ENCODE measurements around the gene RGS7. TPM values are rescaled to one million over a fixed set of nuclear protein-coding genes. Genes with fewer than 3 reads are reported as not detected.
"Not testable (repeated sequence)": the region's sequence is repeated elsewhere in the genome, so short reads cannot be mapped to it uniquely, and the experiment has no call there.

Gene RGS7
- polyA plus RNA-seq, 3 donors from 2014 or later, result not detected

DNA sequence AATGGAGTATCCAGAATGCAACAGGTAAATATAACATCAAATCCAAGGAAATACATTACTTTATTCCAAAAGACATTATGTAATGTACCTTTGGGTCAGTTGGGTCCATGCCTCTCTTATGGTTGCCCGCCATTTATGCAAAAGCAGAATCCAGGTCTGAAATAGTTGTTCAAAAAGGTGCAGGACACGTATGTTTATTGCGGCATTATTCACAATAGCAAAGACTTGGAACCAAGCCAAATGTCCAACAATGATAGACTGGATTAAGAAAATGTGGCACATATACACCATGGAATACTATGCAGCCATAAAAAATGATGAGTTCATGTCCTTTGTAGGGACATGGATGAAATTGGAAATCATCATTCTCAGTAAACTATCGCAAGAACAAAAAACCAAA is 384.9 kb downstream of the RGS7 start:
- not testable (repeated sequence) for H3K36me3 Mint-ChIP-seq; H3K27ac Mint-ChIP-seq; DNase-seq; H3K4me3 Mint-ChIP-seq; H3K27me3 Mint-ChIP-seq (ENCODE audit: low read depth in 3 of 3); H3K4me1 Mint-ChIP-seq
- H3K9me3 Mint-ChIP-seq, result peaks cover 3 to 26% (median 9%) of the 10 kb centered on the region in 6 donors

DNA sequence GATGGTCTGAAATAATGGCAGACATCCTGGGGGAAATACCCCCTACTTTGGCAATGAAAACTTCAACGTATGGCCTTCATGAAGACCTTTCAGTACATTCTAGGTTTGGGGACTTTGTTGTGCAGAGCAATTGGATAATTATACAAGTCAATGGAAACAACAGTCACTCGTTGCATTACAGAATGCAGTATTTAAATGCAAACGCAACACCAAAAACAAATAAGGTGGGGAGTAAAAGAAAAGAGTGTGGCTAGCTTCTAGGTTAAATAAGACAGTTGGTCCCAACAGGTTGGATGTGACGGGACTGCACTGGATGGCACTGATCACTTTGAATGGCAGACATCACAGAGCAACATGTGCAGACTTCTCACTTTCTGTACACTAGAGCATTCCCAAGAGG is 386.8 kb downstream of the RGS7 start:
- Mint-ChIP-seq H3K36me3 (peaks cover 0 to 4% (median 0%) of the 10 kb centered on the region in 3 donors), H3K4me3 (no peak overlapping the region), H3K27ac (no peak overlapping the region), H3K27me3 (ENCODE audit: low read depth in 3 of 3) (no peaks in the 10 kb centered on the region), H3K9me3 (peaks cover 3 to 20% (median 8%) of the 10 kb centered on the region in 6 donors), H3K4me1 (no peaks in the 10 kb centered on the region)
- DNase-seq, result no peak

GRCh38 chr1:240968864-240969263 is 388.1 kb downstream of the RGS7 start:
- Mint-ChIP-seq H3K9me3 (peaks cover 0 to 20% (median 8%) of the 10 kb centered on the region in 6 donors), H3K4me1 (no peaks in the 10 kb centered on the region), H3K27ac (no peak overlapping the region), H3K27me3 (ENCODE audit: low read depth in 3 of 3) (no peaks in the 10 kb centered on the region), H3K36me3 (peaks cover 0 to 4% (median 0%) of the 10 kb centered on the region in 3 donors), H3K4me3 (no peak overlapping the region)
- no peak for DNase-seq

DNA sequence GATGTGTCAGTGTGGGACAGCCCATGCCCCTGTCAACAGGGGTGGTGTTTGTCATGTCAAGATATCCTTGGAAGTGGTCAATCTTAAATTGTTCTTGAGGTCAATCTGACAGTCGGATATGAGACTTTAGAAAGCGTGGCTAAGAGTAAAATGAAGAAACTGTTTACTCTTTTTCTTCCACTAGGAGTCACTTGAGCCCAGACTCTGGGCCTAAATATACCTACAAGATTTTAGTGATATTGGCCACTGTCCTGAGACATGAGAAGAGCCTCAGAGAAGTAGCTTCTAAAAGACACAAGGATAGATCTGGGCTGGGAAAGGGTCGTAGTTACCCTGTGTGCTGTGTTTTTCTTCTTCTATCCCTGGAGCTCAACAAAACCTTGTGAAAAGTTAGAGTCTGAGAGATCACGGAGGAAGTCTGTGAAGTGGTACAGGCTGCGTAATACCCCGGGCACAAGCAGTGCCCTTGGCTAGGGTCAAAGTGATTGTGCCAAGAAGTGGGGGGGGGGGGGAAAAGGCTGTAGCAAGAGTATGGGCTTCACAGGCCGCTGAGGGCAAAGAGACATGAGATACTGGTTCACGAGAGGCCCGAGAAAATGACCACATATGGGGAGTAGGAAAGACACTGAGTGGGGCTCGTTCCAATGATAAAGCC is 389.8 kb downstream of the RGS7 start:
- H3K4me3 Mint-ChIP-seq, result no peak overlapping the region

DNA sequence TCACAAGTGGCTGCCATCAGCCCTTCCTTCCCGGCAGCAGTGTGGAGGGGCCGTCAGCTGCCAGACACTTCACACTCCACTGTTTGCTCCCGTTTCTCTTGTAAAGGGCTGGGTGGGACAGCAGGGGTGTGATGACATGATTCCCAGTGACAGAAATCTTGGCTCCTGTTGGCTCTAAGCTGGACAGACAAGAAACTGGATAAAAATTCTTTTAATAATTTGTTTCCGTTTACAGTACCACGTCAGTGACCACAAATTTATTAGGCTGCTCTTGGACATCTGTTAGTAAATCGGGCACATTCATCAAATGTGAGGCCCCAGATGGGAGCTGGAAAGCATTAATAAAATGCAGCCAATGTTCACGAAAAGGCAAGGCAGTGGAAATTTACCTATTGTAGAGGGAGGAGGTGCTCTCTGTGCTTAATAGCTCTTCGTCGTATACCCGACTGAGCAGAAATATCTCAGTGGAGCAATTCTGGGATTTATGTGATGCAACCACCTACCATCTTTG is 391.4 kb downstream of the RGS7 start:
- Mint-ChIP-seq H3K4me1 (no peaks in the 10 kb centered on the region), H3K4me3 (no peak overlapping the region), H3K9me3 (peaks cover 0 to 15% (median 3%) of the 10 kb centered on the region in 6 donors), H3K27me3 (ENCODE audit: low read depth in 3 of 3) (no peaks in the 10 kb centered on the region), H3K27ac (no peak overlapping the region), H3K36me3 (peaks cover 0 to 4% (median 0%) of the 10 kb centered on the region in 3 donors)
- DNase-seq, result no peak

More for the DNA sequence above, 389.8 kb downstream of the RGS7 start:
- Mint-ChIP-seq H3K36me3 (peaks cover 0 to 4% (median 0%) of the 10 kb centered on the region in 3 donors), H3K27ac (no peak overlapping the region), H3K4me1 (no peaks in the 10 kb centered on the region), H3K9me3 (peaks cover 0 to 20% (median 8%) of the 10 kb centered on the region in 6 donors), H3K27me3 (ENCODE audit: low read depth in 3 of 3) (no peaks in the 10 kb centered on the region)
- DNase-seq, result no peak

DNA sequence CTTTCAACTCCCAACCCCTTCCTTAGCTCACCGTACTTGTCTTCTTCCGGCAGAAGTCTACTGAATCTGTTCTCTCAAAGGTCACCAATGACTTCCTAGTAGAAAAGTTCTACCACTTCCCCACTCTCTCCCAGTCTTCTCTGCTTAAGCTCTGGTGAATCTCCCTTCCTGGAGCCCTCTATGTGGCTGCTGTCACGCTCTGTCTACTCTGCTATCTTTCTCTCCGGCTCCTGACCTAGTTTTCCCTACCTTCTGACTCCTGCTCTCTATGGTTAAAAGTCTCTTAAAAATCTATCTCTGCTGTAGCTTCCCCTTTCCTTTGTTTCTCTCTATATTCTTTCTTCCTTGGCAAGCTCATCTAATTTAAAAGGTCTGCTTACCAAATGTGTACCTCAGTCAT is 394.9 kb downstream of the RGS7 start:
- peaks cover 0 to 5% (median 1%) of the 10 kb centered on the region in 6 donors for H3K9me3 Mint-ChIP-seq
- DNase-seq, result no peak
- no peaks in the 10 kb centered on the region for H3K4me1 Mint-ChIP-seq

GRCh38 chr1:240956424-240956823 is 400.6 kb downstream of the RGS7 start:
- Mint-ChIP-seq H3K27ac (no peak overlapping the region), H3K36me3 (no peaks in the 10 kb centered on the region), H3K4me3 (no peak overlapping the region), H3K27me3 (ENCODE audit: low read depth in 3 of 3) (no peaks in the 10 kb centered on the region), H3K9me3 (peaks cover 0 to 9% (median 2%) of the 10 kb centered on the region in 6 donors), H3K4me1 (no peaks in the 10 kb centered on the region)
- DNase-seq, result no peak

More for the DNA sequence above, 394.9 kb downstream of the RGS7 start:
- Mint-ChIP-seq H3K27me3 (ENCODE audit: low read depth in 3 of 3) (no peaks in the 10 kb centered on the region), H3K4me3 (no peak overlapping the region), H3K27ac (no peak overlapping the region), H3K36me3 (no peaks in the 10 kb centered on the region)

- no peaks in the 10 kb centered on the region for H3K27me3 Mint-ChIP-seq (ENCODE audit: low read depth in 3 of 3)
- no peaks in the 10 kb centered on the region for H3K36me3 Mint-ChIP-seq
- H3K4me1 Mint-ChIP-seq, result no peaks in the 10 kb centered on the region
- H3K27ac Mint-ChIP-seq, result no peak overlapping the region
- H3K9me3 Mint-ChIP-seq, result peaks cover 0 to 9% (median 2%) of the 10 kb centered on the region in 6 donors
- H3K4me3 Mint-ChIP-seq, result no peak overlapping the region
- DNase-seq, result no peak
Observed at GRCh38 chr1:240956020-240956419, 401.0 kb downstream of the RGS7 start.

DNA sequence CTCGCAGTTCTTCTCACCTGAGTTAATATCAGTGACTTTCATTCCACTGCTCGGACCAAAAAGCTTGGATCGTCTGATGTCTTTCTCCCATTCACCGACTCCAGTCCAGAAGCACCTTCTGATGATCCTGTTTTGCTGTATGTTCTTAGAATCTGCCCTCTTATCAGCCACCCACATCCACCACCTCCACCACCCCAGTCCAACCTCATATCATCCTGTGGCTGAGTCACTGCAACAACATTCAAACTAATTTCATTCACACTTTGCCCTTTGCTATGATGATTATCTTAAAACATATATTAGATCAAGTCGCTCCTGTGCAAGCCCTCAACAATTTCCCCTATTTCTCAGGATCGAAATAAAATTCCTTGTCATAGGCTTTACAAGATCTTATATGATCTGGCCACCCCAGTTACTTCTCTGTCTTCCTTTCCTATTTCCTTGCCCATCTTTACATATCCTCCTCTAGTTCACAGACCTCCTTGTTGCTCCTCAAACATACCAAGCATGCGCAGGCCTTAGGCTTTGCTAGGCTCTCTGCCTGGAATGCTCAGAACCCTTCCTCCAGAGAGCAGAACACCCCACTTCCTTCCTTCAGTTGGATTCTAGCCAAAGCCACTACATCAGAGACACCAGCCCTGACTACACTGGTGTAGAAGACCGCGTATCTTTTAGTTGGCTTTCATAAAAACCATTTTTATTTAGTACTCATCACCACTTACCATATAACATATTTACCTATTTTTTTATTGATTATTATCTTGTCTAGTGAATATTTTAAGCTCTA is 409.4 kb downstream of the RGS7 start:
- peaks cover 0 to 9% (median 0%) of the 10 kb centered on the region in 6 donors for H3K9me3 Mint-ChIP-seq
- H3K27ac Mint-ChIP-seq, result no peak overlapping the region
- no peak overlapping the region for H3K4me3 Mint-ChIP-seq
- H3K4me1 Mint-ChIP-seq, result no peaks in the 10 kb centered on the region
- DNase-seq, result no peak
- H3K27me3 Mint-ChIP-seq (ENCODE audit: low read depth in 3 of 3), result peaks cover 0 to 5% (median 0%) of the 10 kb centered on the region in 3 donors
- peaks cover 0 to 3% (median 0%) of the 10 kb centered on the region in 3 donors for H3K36me3 Mint-ChIP-seq

DNA sequence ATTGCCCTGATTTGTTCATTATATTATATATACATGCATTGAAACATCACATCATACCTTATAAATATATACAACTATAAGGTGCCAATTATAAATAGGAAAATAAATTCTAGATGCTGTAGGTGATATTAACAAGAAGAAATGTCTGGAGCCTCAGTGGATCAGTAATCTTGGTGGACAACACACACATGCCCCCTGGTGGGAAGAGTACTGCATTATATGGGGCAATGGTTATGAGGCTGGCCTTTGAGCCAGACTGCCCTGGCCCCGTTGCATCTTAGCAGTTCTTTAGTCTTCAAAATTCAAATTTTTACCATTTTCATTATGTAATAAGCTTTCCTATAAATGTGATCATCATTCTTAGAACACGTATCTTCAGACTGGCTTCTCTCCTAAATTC is 410.1 kb downstream of the RGS7 start:
- Mint-ChIP-seq H3K9me3 (peaks cover 0 to 9% (median 0%) of the 10 kb centered on the region in 6 donors), H3K36me3 (peaks cover 0 to 3% (median 0%) of the 10 kb centered on the region in 3 donors), H3K4me3 (no peak overlapping the region), H3K27ac (no peak overlapping the region), H3K4me1 (no peaks in the 10 kb centered on the region), H3K27me3 (ENCODE audit: low read depth in 3 of 3) (peaks cover 0 to 5% (median 0%) of the 10 kb centered on the region in 3 donors)
- no peak for DNase-seq

GRCh38 chr1:240942901-240943300 is 414.1 kb downstream of the RGS7 start:
- Mint-ChIP-seq H3K9me3 (peaks cover 3 to 14% (median 9%) of the 10 kb centered on the region in 6 donors), H3K4me3 (no peak overlapping the region), H3K4me1 (no peaks in the 10 kb centered on the region), H3K27ac (no peak overlapping the region), H3K27me3 (ENCODE audit: low read depth in 3 of 3) (peaks cover 0 to 5% (median 0%) of the 10 kb centered on the region in 3 donors), H3K36me3 (peaks cover 0 to 3% (median 0%) of the 10 kb centered on the region in 3 donors)
- no peak for DNase-seq

DNA sequence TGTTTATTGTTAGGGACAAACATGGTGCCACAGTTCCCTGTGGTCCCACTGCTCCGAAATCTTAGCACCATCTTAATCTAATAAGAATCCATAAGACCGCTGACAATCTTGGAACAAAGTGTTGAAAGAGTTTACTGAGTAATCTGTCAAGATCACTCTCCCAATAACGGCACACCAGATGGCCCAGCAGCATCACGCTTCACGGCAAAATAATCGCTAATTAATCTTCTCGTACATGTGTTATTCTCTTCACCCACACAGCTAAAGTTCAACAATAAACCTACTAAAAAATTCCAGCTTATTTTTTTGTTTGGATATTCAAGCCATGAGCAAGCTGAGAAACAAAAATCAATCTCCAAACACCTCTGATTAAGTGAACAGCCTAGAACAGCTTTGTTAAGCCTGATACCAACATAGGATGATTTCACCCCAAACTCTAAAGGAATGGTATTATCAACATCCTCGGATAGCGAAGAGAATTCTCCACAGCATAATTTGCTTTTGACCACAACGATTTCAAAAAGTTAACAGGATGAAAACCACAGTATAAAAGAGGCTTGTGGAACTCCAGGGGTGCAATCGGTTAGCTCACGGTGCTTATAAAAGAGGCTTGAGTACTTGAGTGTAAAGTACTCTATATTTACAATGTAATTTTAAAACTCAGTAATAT is 415.2 kb downstream of the RGS7 start:
- Mint-ChIP-seq H3K9me3 (peaks cover 4 to 25% (median 11%) of the 10 kb centered on the region in 6 donors), H3K27me3 (ENCODE audit: low read depth in 3 of 3) (peaks cover 0 to 3% (median 0%) of the 10 kb centered on the region in 3 donors), H3K4me3 (no peak overlapping the region), H3K27ac (no peak overlapping the region), H3K4me1 (no peaks in the 10 kb centered on the region), H3K36me3 (peaks cover 0 to 5% (median 2%) of the 10 kb centered on the region in 3 donors)
- DNase-seq, result no peak

DNA sequence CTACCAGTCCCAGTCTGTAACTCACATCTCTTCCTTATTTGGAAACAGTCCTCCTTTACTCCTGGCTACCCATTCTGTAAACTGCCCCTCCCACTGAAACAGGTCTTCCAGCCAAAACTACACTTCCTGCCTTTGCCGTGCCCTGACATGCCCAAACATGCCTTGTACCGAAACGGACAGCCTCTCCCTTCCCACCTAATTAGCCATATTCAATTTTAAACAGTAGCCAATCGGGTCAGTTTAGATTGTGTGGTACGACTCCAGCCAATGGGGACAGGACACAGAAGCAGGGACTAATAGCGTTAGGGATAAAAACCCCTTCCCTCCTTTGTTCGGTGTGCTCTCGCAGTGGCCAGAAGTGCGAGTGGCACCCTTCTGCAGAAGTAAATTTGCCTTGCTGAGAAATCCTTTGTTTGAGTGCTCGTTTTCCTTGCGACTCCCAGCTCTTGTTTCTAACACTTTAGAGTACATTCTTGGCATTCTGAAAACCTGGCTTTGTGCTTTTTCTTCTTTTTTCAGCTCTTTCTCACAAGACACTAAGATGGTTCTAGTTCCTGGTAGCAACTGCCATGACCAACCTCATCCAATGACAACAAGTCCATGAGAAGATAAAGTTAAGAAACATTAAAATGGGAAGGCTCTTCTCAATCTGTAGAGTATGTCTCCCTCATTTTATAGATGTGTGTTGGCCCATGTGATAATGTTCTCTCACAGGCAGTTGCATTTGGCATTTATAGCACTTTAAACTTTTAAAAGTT is 419.9 kb downstream of the RGS7 start:
- H3K9me3 Mint-ChIP-seq, result peaks cover 5 to 41% (median 18%) of the 10 kb centered on the region in 6 donors
- no peak overlapping the region for H3K27ac Mint-ChIP-seq
- peaks cover 0 to 3% (median 0%) of the 10 kb centered on the region in 3 donors for H3K27me3 Mint-ChIP-seq (ENCODE audit: low read depth in 3 of 3)
- DNase-seq, result no peak
- no peak overlapping the region for H3K4me3 Mint-ChIP-seq
- H3K36me3 Mint-ChIP-seq, result peaks cover 0 to 7% (median 3%) of the 10 kb centered on the region in 3 donors
- no peaks in the 10 kb centered on the region for H3K4me1 Mint-ChIP-seq

All from immature natural killer cell (primary cell).